ENCODE data around the gene TMEM14C.

GRCh38 chr6:10720265-10720959 is 2.5 kb upstream of the TMEM14C start:
- TF ChIP-seq CTCF (IDR thresholded peaks at IDR 0.05 in 4 of 5, conservative IDR thresholded peaks at IDR 0.05 in 1 of 5) = no peak
- TF ChIP-seq POLR2A (IDR thresholded peaks at IDR 0.05) = no peak

All from gastrocnemius medialis (tissue), 4 donors.